GM06990 (cell line): ENCODE data around the gene BUD13.

Experiments used
- DNase-seq: peaks from one replicate; pipeline ENCODE4 v3.0.0-alpha.2; 2011; ENCODE audit not compliant: insufficient read length; ENCODE audit errors: extremely low read depth
- H3K27me3 ChIP-seq: replicated peaks from 2 replicates; pipeline ENCODE4 v1.6.0; 2011; ENCODE audit warnings: low read length; ENCODE audit not compliant: control insufficient read depth, insufficient read depth
- H3K36me3 ChIP-seq: 2 replicates; pipeline ENCODE4 v1.5.1; 2011; ENCODE audit warnings: low read length; ENCODE audit not compliant: control insufficient read depth, insufficient read depth
- H3K4me3 ChIP-seq: replicated peaks from 2 replicates; pipeline ENCODE4 v1.5.1; 2011; ENCODE audit warnings: low read depth, mild to moderate bottlenecking, control low read depth, low read length
- TF ChIP-seq, protein P1 (sequence below): IDR thresholded peaks from 2 replicates; pipeline ENCODE4 v1.5.1; 2011; ENCODE audit warnings: low read length, control low read depth, mild to moderate bottlenecking, inconsistent platforms; ENCODE audit not compliant: insufficient read depth, poor library complexity, severe bottlenecking

BUD13 gene, protein sequence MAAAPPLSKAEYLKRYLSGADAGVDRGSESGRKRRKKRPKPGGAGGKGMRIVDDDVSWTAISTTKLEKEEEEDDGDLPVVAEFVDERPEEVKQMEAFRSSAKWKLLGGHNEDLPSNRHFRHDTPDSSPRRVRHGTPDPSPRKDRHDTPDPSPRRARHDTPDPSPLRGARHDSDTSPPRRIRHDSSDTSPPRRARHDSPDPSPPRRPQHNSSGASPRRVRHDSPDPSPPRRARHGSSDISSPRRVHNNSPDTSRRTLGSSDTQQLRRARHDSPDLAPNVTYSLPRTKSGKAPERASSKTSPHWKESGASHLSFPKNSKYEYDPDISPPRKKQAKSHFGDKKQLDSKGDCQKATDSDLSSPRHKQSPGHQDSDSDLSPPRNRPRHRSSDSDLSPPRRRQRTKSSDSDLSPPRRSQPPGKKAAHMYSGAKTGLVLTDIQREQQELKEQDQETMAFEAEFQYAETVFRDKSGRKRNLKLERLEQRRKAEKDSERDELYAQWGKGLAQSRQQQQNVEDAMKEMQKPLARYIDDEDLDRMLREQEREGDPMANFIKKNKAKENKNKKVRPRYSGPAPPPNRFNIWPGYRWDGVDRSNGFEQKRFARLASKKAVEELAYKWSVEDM

DNA sequence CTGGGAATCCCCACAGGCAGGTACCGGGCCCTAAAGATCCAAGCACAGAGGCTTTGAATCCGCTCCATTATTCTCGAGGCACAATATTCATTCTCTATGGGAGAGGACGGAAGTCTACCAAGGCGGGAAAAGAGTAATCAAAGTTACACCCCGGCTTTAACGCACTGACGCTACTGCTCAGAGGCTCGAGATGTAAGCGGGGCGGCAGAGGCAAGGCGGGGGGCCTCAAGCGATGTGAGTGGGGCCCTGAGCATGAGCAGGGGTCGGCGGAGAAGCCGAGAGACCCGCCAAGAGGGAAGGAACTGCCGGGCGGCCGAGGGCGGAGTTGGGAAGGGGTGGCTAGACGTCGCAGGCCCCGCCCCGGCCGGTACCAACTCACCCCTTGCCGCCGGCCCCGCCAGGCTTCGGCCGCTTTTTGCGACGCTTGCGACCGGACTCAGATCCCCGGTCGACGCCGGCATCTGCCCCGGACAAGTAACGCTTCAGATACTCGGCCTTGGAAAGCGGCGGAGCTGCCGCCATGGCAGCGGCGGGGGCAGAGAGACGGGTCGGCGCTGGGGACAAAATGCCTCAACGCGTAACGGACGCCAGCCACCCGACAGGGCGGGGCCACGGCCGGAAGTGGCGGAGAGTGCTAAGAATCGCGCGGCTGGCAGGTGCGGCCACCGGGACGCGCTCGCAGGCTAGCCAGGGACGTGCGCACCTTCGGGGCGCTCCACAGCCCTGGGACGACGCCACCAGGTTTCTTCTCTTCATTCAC lies at the start of gene BUD13:
TSS of gene BUD13 (minus strand) at position 545 of the 760 bp plus-strand sequence. CDS start at position 522, 23 bp downstream.
- H3K27me3 ChIP-seq: no peaks in the 10 kb centered on the region
- peak; percentile 95 for DNase-seq
- TF ChIP-seq, protein P1, sequence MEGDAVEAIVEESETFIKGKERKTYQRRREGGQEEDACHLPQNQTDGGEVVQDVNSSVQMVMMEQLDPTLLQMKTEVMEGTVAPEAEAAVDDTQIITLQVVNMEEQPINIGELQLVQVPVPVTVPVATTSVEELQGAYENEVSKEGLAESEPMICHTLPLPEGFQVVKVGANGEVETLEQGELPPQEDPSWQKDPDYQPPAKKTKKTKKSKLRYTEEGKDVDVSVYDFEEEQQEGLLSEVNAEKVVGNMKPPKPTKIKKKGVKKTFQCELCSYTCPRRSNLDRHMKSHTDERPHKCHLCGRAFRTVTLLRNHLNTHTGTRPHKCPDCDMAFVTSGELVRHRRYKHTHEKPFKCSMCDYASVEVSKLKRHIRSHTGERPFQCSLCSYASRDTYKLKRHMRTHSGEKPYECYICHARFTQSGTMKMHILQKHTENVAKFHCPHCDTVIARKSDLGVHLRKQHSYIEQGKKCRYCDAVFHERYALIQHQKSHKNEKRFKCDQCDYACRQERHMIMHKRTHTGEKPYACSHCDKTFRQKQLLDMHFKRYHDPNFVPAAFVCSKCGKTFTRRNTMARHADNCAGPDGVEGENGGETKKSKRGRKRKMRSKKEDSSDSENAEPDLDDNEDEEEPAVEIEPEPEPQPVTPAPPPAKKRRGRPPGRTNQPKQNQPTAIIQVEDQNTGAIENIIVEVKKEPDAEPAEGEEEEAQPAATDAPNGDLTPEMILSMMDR: no peak
- H3K36me3 ChIP-seq: peaks cover 4% of the 10 kb centered on the region
- H3K4me3 ChIP-seq: peak within 1 kb of the TSS; percentile 82

DNA sequence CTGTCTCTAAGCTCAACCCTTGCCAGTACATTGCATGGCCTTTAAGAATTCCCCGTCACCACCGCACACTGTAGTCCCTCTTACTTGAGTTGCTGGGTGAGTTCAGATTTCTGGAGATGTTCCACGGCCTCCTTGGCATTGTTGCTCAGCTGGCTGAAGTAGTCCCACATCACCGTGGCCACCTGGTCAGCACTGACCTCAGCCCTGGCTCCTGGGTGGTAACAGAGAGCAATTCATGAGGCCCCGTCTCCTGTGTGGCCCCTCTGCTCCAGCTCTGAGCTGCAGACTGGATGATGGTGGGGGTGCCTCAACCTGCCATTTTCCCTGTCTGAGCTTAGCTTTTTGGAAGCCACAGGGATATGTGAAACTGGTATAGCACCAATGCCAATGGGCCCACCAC lies 49.8 kb upstream of the BUD13 start:
- no peaks in the 10 kb centered on the region for H3K36me3 ChIP-seq
- DNase-seq: no peak
- no peak overlapping the region for H3K4me3 ChIP-seq
- TF ChIP-seq, protein P1: no peak
- H3K27me3 ChIP-seq: no peaks in the 10 kb centered on the region; the same call in 1 of the 2 replicates

DNA sequence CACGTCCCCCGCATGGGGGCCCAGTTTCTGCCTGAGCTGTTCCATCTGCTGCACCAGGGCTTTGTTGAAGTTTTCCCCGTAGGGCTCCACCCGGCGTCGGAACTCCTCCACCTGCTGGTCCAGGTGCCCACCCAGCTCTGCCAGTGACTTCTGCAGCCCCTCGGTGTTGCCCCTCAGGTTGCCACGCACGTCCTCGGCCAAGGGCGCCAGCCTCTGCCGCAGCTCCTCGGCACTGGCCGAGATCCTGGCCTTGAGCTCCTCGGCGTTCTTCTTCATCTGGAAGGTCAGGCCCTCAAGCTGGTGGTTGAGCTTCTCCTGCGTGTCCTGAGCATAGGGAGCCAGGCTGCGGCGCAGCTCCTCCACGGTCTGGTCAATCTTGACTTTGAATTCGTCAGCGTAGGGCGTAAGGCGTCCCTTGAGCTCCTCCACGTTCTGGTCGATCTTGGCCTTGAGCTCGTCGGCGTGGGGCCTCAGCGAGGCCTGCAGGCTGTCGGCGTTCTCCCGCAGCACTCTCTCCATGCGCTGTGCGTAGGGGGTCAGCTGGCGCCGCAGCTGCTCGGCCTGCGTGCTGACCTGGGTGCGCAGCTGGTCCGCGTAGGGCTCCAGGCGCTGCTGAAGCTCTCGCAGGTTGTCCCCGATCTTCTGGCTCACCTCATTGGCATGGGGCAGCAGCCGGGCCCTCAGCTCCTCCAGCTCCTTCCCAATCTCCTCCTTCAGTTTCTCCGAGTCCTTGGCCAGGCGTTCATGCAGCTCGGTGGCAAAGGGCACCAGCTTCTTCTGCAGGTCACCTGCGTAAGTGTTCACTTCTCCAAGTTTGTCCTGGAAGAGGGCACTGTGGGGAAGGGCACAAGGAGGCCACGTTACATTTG lies 48.5 kb upstream of the BUD13 start:
- no peak for DNase-seq
- Histone ChIP-seq H3K4me3 (no peak overlapping the region), H3K27me3 (no peaks in the 10 kb centered on the region; the same call in 1 of the 2 replicates), H3K36me3 (no peaks in the 10 kb centered on the region)
- TF ChIP-seq, protein P1: no peak

DNA sequence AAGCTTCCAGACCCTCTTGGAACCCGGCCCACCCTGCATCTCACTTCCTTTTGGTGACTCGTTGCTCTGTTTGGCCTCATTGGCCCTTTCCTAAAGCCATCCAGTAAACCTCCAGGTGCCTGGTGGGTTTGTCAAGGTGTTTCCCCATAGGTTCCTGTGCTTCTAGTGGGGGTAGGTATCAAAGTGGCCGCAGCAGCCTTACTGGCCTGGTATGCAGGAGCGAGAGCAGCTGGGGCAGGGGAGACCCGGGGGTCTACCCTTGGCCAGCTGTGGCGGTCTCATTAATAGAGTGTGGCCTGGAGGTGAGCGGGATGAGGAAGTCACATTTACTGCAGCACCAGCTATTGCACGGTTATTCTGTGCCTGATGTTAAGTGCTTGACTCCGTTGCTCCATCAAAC lies 46.3 kb upstream of the BUD13 start:
- no peak for DNase-seq

DNA sequence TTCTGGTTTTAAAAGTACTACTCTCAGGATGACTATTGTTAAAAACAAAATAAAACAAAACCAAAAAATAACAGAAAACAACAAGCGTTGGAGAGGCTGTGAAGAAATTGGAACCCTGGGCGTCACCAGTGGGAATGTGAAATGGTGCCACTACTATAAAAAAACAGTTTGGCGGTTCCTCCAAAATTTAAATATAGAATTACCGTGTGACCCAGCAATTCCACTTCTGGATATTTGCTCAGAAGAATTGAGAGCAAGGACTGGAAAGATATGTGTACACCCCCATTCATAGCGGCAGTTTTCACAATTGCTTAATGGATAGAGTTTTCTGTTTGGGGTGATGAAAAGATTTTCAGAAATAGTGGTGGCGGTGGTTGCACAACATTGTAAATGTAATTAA lies 41.7 kb upstream of the BUD13 start:
- H3K4me3 ChIP-seq: no peak overlapping the region
- DNase-seq: no peak
- H3K27me3 ChIP-seq: no peaks in the 10 kb centered on the region; the same call in 1 of the 2 replicates
- TF ChIP-seq, protein P1: no peak
- H3K36me3 ChIP-seq: no peaks in the 10 kb centered on the region

More for the DNA sequence above, 46.3 kb upstream of the BUD13 start:
- Histone ChIP-seq H3K27me3 (no peaks in the 10 kb centered on the region; the same call in 1 of the 2 replicates), H3K4me3 (no peak overlapping the region), H3K36me3 (no peaks in the 10 kb centered on the region)
- TF ChIP-seq, protein P1: no peak
